Hematopoietic multipotent progenitor cell (in vitro differentiated cells): ENCODE data around the gene SASH1. TPM values are rescaled to one million over a fixed set of nuclear protein-coding genes. Genes with fewer than 3 reads are reported as not detected.

Source experiments
- DNase-seq, 3 donors: peaks; one replicate each; pipeline ENCODE4 v3.0.0-alpha.2; 2011 to 2015; ENCODE audit warnings: low read depth in 2 of 3, low spot score in 2 of 3
- total RNA-seq: library from RNA; depleted of rRNA; stranded (reverse); fragments of >200 nt; gene quantifications from one replicate; pipeline ENCODE4 v1.2.3, GENCODE V29; 2012

SASH1 gene
- total RNA-seq, 1 donor: 0.27 TPM

- DNase-seq: no peak
Observed at GRCh38 chr6:148455225-148455624, 112.6 kb downstream of the SASH1 start.

GRCh38 chr6:148455674-148456558 is 113.3 kb downstream of the SASH1 start:
- no peak for DNase-seq

GRCh38 chr6:148457137-148457842 is 114.7 kb downstream of the SASH1 start:
- no peak for DNase-seq

GRCh38 chr6:148457843-148458159 is 115.2 kb downstream of the SASH1 start:
- no peak for DNase-seq

GRCh38 chr6:148459238-148459637 is 116.6 kb downstream of the SASH1 start:
- DNase-seq: no peak

GRCh38 chr6:148460876-148461646 is 118.4 kb downstream of the SASH1 start:
- no peak for DNase-seq

GRCh38 chr6:148461986-148462577 is 119.4 kb downstream of the SASH1 start:
- no peak for DNase-seq

- DNase-seq: no peak
Observed at GRCh38 chr6:148463671-148464070, 121.0 kb downstream of the SASH1 start.

GRCh38 chr6:148464319-148465010 is 121.8 kb downstream of the SASH1 start:
- DNase-seq: peak; percentile 4 to 85 (median 64)

- DNase-seq: no peak
Observed at GRCh38 chr6:148465011-148465335, 122.3 kb downstream of the SASH1 start.

GRCh38 chr6:148465670-148466069 is 123.0 kb downstream of the SASH1 start:
- no peak for DNase-seq

- no peak for DNase-seq
Observed at GRCh38 chr6:148466158-148466557, 123.5 kb downstream of the SASH1 start.

GRCh38 chr6:148467926-148468325 is 125.3 kb downstream of the SASH1 start:
- no peak for DNase-seq

- DNase-seq: no peak
Observed at GRCh38 chr6:148470156-148470555, 127.5 kb downstream of the SASH1 start.

- no peak for DNase-seq
Observed at GRCh38 chr6:148470606-148471465, 128.2 kb downstream of the SASH1 start.

- no peak for DNase-seq
Observed at GRCh38 chr6:148471624-148472159, 129.1 kb downstream of the SASH1 start.

GRCh38 chr6:148472171-148473105 is 129.8 kb downstream of the SASH1 start:
- DNase-seq: no peak

- DNase-seq: no peak
Observed at GRCh38 chr6:148479497-148479896, 136.9 kb downstream of the SASH1 start.
